Activated CD8-positive, alpha-beta memory T cell treated with anti-CD3 and anti-CD28 coated beads, Interleukin-2, amount 50 U/mL, for 4 hours (primary cell): ENCODE results near the gene PGAP3.
A peak's percentile ranks its signal among the peaks of the same experiment; 100 is the strongest.

Source experiments
- DNase-seq: peaks from one replicate; pipeline ENCODE4 v3.0.0-alpha.2; 2020

PGAP3 gene

GRCh38 chr17:39696731-39697130, 8.9 kb upstream of the PGAP3 start:
- DNase-seq = no peak

GRCh38 chr17:39695089-39695474, 7.2 kb upstream of the PGAP3 start:
- DNase-seq = no peak

DNA sequence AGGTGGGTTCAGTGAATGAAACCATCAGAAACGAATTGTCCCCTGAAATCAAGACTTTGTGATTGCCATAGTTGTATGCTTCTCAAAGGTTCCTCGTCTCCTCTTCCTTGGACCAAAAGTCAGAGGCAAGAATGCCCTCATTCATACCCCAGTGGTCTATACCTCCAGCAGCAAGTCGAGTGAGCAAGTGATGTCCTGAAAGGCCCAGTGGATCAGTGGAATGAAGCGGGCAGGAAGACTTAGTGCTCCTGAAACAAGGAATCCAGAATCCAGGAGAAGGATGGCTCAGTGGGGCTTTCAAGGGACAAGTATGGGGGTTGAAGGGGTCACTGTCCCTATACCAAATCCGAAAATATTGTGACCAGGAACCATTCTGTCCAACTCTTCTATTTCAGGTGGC, 6.7 kb upstream of the PGAP3 start:
- no peak for DNase-seq

GRCh38 chr17:39688945-39689344, 1.1 kb upstream of the PGAP3 start:
- DNase-seq = no peak

- DNase-seq = no peak
Measured at GRCh38 chr17:39688475-39688835, 598 bp upstream of the PGAP3 start.

DNA sequence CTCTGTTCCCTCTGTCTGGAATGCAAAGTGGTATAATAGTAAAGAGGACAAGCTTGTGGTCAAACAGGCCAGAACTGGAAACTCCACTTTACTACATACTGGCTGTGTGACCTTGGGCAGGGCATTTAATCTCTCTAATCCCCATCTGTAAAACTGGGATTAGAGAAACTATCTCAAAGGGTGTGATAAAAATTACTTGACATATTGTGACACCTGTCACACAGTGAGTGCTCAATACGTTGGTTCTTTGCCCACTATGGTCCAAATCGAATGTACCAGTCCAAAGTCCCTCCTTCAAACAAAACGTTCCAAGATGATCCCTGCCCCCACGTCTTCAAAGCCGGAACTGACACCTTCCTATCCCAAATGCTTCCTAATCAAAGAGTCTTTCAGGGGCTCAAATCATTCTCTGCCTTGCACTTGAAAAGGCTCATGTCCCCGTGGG, 734 bp downstream of the PGAP3 start:
- no peak for DNase-seq

DNA sequence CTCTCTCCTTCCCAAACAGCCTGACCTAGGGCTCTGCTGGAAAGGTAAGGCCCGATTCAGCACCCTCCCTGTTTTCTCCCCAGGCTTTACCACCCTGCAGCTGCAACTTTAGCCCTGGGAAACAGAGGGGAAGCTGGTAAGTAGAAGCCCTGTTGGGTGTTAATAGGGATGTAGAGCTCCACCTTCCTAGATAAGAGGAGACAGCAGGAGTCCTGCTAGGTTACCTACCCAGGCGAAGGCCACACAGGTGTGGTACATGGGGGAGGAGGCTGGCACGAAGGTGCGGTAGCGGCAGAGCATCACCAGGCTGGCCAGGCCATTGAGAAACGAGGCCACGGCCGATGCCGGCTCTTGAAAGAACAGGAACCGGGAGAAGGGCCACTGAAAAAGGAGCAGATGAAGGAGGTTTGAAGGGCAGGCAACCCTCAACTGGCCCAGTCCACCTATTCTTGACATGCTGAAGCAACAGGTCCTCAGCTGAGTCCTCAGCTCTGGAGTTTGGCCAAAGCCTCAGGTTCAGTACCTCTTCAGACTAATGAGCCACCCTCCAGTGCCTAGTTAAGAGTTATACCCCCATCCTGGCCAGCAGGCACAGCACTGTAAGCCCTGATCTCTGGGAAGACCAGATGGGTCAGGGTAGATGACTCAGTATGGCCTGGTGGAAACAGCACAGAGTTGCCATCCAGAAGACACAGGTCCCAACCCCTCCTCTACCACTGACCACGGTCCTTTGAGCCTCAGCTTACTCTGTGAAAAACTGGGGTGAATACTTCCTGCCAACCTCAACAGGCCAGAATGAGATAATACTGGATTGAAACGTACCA, 3.3 kb downstream of the PGAP3 start:
- DNase-seq = no peak

DNA sequence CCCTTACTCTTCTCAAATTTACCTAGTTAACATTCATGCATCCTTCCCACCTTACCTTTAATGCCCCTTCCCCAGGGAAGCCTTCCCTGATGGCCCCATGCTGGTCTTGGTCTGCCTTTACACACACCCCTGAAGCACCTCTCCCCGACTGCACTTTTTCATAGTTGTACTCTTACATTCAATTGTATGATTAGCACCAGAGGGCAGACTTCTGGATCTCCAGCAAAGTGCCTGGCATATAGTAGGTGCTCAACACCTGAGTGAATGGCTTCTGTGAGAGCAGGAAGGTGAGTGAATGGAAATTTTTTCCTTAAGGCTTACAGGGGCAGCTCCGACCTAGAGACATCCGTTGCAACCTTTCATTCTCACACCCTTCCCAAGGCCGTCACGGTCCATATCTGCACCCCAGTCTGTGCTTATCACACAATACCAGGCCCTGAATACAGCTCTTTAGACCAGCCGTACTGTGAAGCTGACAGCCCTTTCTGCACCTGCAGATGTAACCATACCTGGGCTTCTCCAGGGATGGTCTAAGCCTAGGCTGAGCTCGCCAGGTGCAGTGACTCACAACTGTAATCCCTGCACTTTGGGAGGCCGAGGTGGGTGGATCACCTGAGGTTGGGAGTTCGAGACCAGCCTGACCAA, 4.4 kb downstream of the PGAP3 start:
- no peak for DNase-seq

DNA sequence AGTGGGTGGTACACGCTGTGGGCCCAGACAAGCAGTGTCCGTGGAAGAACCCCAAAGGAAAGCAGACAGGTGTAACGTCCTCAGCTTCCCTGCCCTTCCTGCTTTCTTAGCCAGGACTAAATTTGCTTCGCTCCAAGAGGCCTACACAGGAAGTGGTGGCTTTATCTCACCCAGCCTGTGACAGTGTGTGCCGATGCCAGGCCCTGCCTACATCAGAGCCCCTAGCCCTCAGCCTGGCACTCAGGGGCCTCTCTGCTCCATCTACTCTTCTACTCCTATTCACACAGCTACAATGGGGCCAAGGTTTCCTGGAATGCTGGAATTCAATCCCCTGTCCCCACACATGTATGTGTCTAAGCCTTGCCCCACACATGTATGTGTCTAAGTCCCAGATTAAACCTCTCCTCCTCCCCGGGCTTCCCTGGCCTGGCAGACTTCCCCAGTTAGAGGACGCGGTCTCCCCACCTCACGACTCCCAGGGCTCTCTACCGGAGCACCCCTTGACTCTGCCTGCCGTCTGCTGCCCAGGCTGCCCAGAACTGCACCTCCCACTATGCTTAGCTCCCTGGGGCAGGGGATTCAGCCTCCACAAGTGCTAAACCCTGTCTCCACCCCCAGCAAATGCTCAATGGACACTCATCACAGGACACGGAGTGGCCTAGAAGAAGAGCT, 8.2 kb downstream of the PGAP3 start:
- no peak for DNase-seq

DNA sequence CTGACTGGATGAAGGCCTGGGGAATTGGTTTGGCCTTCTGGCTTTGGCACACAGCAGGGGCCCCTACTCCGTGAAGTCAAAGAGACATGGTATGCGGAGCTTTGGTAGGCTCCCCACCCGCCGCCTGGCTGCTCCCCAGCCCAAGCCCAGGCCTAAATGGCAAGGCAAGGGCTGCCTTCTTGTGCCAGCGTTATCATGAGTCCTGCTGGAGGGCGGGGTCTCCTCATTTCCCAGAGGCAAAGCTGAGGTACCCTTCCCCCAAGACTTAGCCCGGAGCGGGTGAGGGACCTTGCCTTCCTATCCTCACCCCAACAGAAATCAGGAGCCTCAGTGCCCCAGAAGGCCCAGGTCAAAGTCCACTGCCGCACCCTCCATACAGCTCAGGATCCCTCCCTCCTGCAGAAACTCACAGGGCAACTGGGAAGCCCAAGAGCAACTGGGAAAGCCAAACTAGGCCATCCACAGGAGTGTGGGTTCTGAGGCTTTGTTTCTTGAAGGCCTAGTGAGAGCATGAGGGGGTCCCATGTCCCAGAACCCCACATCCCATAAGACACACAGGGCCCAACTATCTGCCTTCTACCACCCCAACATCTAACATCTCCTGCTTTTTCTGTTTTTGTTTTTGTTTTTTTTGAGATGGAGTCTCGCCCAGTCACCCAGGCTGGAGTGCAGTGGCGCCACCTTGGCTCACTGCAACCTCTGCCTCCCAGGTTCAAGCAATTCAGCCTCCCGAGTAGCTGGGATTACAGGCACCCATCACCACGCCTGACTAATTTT, 9.3 kb downstream of the PGAP3 start:
- DNase-seq = no peak

DNA sequence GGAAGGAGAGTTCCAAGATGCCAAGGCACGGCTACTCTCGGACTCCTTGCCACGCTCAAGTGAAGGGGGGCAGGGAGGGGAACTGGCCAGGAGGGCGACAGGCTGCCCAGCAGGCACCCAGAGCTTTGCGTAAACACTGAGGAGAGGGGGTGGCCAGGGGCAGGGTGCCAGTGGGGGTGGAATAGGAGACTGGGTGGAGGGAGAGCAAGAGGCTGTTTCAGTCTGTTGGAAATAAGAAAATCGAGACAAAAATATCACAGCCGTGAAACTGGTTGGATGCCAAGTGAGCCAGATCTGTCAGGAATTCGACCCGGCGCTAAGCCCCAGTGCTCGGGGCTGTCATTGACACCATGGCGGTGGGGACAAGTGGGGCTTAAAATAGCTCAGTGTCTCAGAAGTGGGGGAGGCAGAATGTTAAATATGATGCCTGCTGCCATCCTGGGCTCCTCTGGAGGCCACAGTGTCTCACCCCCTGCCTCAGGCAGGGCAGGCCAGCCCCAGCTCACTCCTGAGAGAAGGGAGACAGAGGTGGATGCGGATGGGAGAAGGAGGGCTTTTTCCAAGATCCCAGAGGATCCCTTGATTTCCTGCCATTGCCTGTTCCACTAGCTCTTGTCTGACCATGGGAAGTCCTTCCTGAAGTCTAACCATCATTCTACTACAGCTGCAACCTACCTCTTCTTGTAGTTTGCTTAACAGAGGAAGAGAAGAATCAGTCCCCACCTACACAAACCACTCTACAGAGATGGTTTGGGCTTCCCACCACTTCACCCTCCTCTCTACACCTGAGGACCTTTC, 10.1 kb downstream of the PGAP3 start:
- DNase-seq = no peak

DNA sequence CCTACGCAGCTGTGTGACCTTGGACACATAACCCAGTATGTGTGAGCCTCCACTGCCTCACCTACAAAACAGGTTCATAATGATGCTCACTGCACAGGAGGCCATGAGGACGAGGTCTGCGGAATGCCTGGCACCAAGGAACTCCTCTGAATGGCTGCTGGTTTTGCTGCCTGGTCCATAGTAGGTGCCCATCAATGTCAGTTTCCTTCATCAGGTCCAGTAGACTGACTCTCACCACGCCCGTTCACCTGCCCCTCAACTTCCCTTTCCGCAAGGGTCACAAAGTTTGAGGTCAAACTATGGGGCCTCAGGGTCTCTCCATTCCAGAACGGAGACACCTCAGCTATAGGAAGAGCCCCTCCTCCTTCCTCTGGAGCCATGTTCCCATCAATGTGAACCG, 10.8 kb downstream of the PGAP3 start:
- no peak for DNase-seq

DNA sequence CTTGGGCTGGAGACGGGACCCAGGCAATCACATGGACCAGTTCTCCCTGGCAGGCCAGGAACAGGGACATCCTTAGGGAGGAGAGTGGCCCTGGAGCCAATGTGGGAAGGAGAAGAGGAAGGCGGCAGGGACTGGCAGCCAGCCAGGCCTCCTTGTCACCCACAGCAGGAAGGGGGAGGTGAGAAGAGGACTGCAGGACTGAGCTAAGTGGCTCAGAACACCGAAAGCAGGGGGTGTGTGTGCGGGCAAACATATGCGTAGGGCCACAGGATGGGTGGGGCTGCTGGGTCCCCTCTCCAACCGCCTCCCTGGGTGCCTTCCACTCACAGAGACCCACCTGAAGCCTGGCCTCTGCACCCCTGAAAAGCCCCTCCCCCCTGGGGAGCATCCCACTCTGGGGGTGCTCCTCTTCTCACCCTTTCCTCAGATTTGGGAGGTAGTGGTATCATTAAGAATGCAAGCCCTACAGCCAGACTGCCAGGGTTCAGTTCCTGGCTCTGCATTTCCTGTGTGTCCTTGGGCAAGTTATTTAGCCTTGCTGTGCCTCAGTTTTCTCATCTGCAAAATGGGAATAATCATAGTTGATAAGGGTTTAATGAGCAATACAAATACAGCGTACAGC, 11.5 kb downstream of the PGAP3 start:
- DNase-seq = peak; percentile 36

GRCh38 chr17:39675390-39676082, 12.3 kb downstream of the PGAP3 start:
- DNase-seq = no peak

DNA sequence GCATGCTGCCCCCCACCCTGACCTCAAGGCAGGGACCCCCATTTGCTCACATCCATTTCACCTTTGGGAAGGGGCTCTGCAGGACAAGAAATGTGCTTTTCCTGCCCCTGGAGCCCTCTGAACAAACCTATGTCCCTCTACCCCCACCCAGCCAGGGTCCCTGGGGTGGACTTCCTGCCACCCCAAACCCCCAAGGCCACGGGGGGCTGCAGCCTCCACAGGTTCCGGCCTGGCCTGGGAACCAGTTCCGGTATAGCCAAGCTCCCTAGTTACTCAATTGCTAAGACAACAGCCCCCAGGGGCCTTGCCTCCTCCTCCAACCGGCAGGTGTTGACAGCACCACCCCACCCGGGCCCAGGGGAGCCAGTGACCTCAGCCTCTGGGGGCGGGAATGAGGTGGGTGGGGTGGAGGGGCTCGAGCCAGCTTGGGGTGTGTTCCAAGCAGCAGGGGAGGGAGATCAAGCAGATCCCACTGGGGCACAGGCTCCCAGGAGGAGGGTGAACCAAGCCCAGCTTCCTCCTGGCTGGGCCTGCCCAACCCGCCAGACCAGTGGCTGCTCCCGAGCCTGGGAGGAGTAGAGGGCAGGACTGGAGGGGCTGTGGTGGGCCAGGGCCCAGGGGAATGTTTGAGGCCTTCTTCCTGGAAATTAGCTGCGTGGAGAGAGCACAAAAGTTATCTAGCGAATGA, 13.0 kb downstream of the PGAP3 start:
- DNase-seq = no peak

DNA sequence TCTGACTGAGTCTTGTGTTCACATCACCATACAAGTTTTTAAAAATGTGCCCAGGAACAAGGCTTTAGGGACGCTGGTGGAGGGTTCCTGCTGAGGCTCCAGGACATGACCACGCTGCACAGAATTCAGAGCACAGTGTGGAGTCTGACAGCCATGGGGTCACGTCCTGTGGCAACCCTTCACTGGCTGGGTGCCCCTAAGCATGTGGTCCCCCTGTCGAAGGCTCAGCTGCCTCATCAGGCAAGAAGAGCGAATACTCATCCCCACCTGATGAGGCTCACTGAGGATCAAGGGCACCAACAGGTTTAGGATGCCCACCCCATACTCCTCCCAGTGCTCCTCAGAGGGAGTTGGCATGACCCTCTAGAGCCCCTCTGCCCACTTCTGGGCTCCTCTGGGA, 13.7 kb downstream of the PGAP3 start:
- no peak for DNase-seq

DNA sequence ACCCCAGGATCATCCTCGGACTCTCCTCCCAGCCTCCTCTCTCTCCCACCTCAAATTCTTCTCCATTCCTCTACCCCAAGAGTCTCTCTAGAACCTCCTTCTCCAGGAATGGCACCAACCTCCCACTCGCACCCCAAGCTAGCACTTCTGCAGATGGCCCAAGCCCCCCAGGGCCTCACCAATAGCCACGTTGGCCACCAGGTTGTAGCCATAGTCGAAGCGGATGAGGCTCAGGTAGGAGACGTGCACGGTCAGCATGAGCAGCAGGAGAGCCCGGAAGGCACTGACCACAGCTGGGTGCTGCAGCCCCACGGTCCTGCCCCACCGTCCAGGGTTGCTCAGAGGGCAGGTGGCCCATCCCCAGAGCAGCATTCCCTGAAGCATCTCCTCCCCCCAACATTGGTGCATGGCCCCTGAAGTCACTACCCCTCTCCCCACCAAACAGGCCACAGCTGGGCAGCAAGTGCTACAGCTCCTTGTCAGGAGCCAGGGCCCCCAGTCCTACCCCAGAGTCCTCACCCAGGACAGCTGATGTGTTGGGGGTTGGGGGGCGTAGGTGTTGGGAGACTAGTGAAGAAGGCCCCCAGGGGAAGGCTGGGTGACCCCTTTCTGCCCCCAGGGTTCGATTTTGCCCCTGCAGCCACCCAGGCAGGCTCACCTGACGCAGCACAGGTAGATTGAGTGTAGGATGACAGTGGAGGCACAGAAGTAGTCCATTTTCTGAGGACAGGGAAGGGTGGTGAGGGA, 14.3 kb downstream of the PGAP3 start:
- DNase-seq = no peak

GRCh38 chr17:39672522-39673334, 15.1 kb downstream of the PGAP3 start:
- DNase-seq = no peak
